Liver (tissue), 9 donors: ENCODE results near the gene RNF152. TPM values are rescaled to one million over a fixed set of nuclear protein-coding genes. Genes with fewer than 3 reads are reported as not detected.

Experiments used
- DNase-seq: peaks from one replicate; pipeline ENCODE4 v3.0.0-alpha.2; 2017; ENCODE audit warnings: low spot score
- H3K27ac ChIP-seq, 2 donors: one replicate each; pipeline ENCODE4 v1.7.0; 2013; ENCODE audit warnings: inconsistent platforms in 2 of 2, low read length in 2 of 2, control low read depth in 1 of 2, low read depth in 1 of 2, mild to moderate bottlenecking in 1 of 2
- H3K27me3 ChIP-seq, 4 donors: one replicate each; pipeline versions ENCODE4 v1.6.1 to v1.7.0; 2013; ENCODE audit warnings: low read length in 3 of 4, inconsistent platforms in 1 of 4, mild to moderate bottlenecking in 1 of 4, moderate library complexity in 1 of 4; ENCODE audit not compliant: control insufficient read depth in 4 of 4, insufficient read depth in 4 of 4
- H3K36me3 ChIP-seq, 4 donors: one replicate each; pipeline versions ENCODE4 v1.6.1 to v1.7.0; 2013; ENCODE audit warnings: low read length in 3 of 4, mild to moderate bottlenecking in 3 of 4, low read depth in 1 of 4, moderate library complexity in 1 of 4; ENCODE audit not compliant: control insufficient read depth in 4 of 4, insufficient read depth in 3 of 4
- H3K4me1 ChIP-seq, 4 donors: one replicate each; pipeline versions ENCODE4 v1.6.1 to v1.7.0; 2013; ENCODE audit warnings: low read length in 3 of 4, mild to moderate bottlenecking in 3 of 4, moderate library complexity in 1 of 4; ENCODE audit not compliant: control insufficient read depth in 4 of 4, insufficient read depth in 4 of 4
- H3K4me3 ChIP-seq, 3 donors: one replicate each; pipeline versions ENCODE4 v1.6.1 to v1.7.0; 2013; ENCODE audit warnings: low read length in 3 of 3, control low read depth in 1 of 3, low read depth in 1 of 3, mild to moderate bottlenecking in 1 of 3
- H3K9ac ChIP-seq, 2 donors: one replicate each; pipeline ENCODE4 v1.7.0; 2013; ENCODE audit warnings: low read length in 2 of 2, mild to moderate bottlenecking in 2 of 2, moderate library complexity in 2 of 2, control low read depth in 1 of 2, low read depth in 1 of 2
- H3K9me3 ChIP-seq, 4 donors: one replicate each; pipeline versions ENCODE4 v1.6.1 to v1.7.0; 2013; ENCODE audit warnings: low read length in 3 of 4; ENCODE audit not compliant: control insufficient read depth in 4 of 4
- ATF3 ChIP-seq: IDR thresholded peaks from 2 replicates; pipeline ENCODE4 v1.6.1; 2016; ENCODE audit warnings: antibody characterized with exemption
- CTCF ChIP-seq: fragments of 150-350 bp; IDR thresholded peaks from 2 replicates; pipeline ENCODE4 v1.5.1; 2017; ENCODE audit warnings: improper control_type of control experiment, low read depth, low read length; ENCODE audit not compliant: missing input control
- EGR1 ChIP-seq, 2 donors: IDR thresholded peaks; 2 replicates each; pipeline ENCODE4 v1.6.1; 2016 to 2018; ENCODE audit warnings: antibody characterized with exemption in 2 of 2, low read depth in 2 of 2
- GABPA ChIP-seq, 2 donors: IDR thresholded peaks in 1 of 2; conservative IDR thresholded peaks in 1 of 2; 2 replicates each; pipeline ENCODE4 v1.6.1; 2016; ENCODE audit warnings: antibody characterized with exemption in 2 of 2, mild to moderate bottlenecking in 1 of 2, moderate library complexity in 1 of 2
- HNF4G ChIP-seq: IDR thresholded peaks from 2 replicates; pipeline ENCODE4 v1.6.1; 2016; ENCODE audit warnings: antibody characterized with exemption
- MAX ChIP-seq: IDR thresholded peaks from 2 replicates; pipeline ENCODE4 v1.6.1; 2016; ENCODE audit warnings: antibody characterized with exemption
- NR2F2 ChIP-seq: IDR thresholded peaks from 2 replicates; pipeline ENCODE4 v1.6.1; 2016; ENCODE audit warnings: antibody characterized with exemption
- RAD21 ChIP-seq, 2 donors: IDR thresholded peaks; 2 replicates each; pipeline ENCODE4 v1.6.1; 2016; ENCODE audit warnings: antibody characterized with exemption in 2 of 2, mild to moderate bottlenecking in 2 of 2
- REST ChIP-seq: IDR thresholded peaks from 2 replicates; pipeline ENCODE4 v1.6.1; 2016; ENCODE audit warnings: antibody characterized with exemption, mild to moderate bottlenecking
- RXRA ChIP-seq, 2 donors: IDR thresholded peaks; 2 replicates each; pipeline ENCODE4 v1.6.1; 2017 to 2018; ENCODE audit warnings: antibody characterized with exemption in 2 of 2, mild to moderate bottlenecking in 1 of 2
- SP1 ChIP-seq: IDR thresholded peaks from 2 replicates; pipeline ENCODE4 v1.6.1; 2018; ENCODE audit warnings: antibody characterized with exemption, mild to moderate bottlenecking
- TAF1 ChIP-seq: conservative IDR thresholded peaks from 2 replicates; pipeline ENCODE4 v1.6.1; 2016; ENCODE audit warnings: antibody characterized with exemption, mild to moderate bottlenecking
- YY1 ChIP-seq: IDR thresholded peaks from 2 replicates; pipeline ENCODE4 v1.6.1; 2016; ENCODE audit warnings: antibody characterized with exemption, mild to moderate bottlenecking
- ZBTB33 ChIP-seq: IDR thresholded peaks from 2 replicates; pipeline ENCODE4 v1.6.1; 2016; ENCODE audit warnings: antibody characterized with exemption
- WGBS: extraction: QIAGEN DNeasy Blood & Tissue Kit; methylation state at CpG from one replicate; pipeline ENCODE4 v1.1.7; 2013; 5-methylcytosine and 5-hydroxymethylcytosine counted together
- polyA plus RNA-seq, 2 donors: library from polyadenylated mRNA; stranded (reverse) in 1 of 2; unstranded in 1 of 2; fragments of 200-250 nt in 1 of 2; fragments of >200 nt in 1 of 2; fragmentation: Nextera tagmentation in 1 of 2; extraction: Ambion mirVana in 1 of 2; gene quantifications; one replicate each; pipeline versions ENCODE4 v1.2.1 to v1.2.3, GENCODE V29; 2013 to 2015
- total RNA-seq, 2 donors: library from RNA; depleted of rRNA; stranded (reverse); fragments of >200 nt; gene quantifications; one replicate each; pipeline ENCODE4 v1.2.3, GENCODE V29; 2014
- donor health status: healthy.
- donor health status: healthy.
- donor health status: healthy.
- donor health status: healthy.
- donor health status: healthy.

The RNF152 gene
- total and polyA plus RNA-seq, 4 donors, result 6.8 to 115 (median 10.6) TPM

GRCh38 chr18:61855449-61856378, 37.1 kb downstream of the RNF152 start:
- WGBS, result 95% methylated on average over 19 of the region's 19 CpGs
- H3K27ac ChIP-seq, result no peak overlapping the region
- no peak overlapping the region for H3K9ac ChIP-seq
- no peaks in the 10 kb centered on the region for H3K9me3 ChIP-seq
- DNase-seq, result no peak
- H3K36me3 ChIP-seq, result peaks cover 0 to 8% (median 3%) of the 10 kb centered on the region in 4 donors
- peaks cover 0 to 8% (median 0%) of the 10 kb centered on the region in 4 donors for H3K4me1 ChIP-seq
- no peaks in the 10 kb centered on the region for H3K27me3 ChIP-seq
- no peak overlapping the region for H3K4me3 ChIP-seq
- TF ChIP-seq TAF1, result no peak
- TF ChIP-seq EGR1 (IDR thresholded peaks at IDR 0.05; ENCODE audit: low read depth in 2 of 2), result no peak
- TF ChIP-seq REST, result no peak
- TF ChIP-seq ZBTB33, result no peak
- TF ChIP-seq RAD21 (IDR thresholded peaks at IDR 0.05), result no peak

GRCh38 chr18:61854578-61855448, 38.0 kb downstream of the RNF152 start:
- Histone ChIP-seq H3K9me3 (no peaks in the 10 kb centered on the region), H3K4me1 (peaks cover 0 to 8% (median 0%) of the 10 kb centered on the region in 4 donors), H3K27me3 (no peaks in the 10 kb centered on the region), H3K36me3 (peaks cover 0 to 8% (median 4%) of the 10 kb centered on the region in 4 donors), H3K4me3 (no peak overlapping the region), H3K27ac (no peak overlapping the region), H3K9ac (no peak overlapping the region)
- DNase-seq, result no peak
- 74% methylated on average over 9 of the region's 9 CpGs for WGBS
- TF ChIP-seq MAX, result no peak
- TF ChIP-seq REST, result no peak
- no peak for TF ChIP-seq RAD21 (IDR thresholded peaks at IDR 0.05)
- no peak for TF ChIP-seq CTCF
- TF ChIP-seq HNF4G, result no peak
- no peak for TF ChIP-seq SP1
- TF ChIP-seq GABPA (IDR thresholded peaks at IDR 0.05 in 1 of 2, conservative IDR thresholded peaks at IDR 0.05 in 1 of 2), result no peak
- no peak for TF ChIP-seq NR2F2
- no peak for TF ChIP-seq RXRA (IDR thresholded peaks at IDR 0.05)
- no peak for TF ChIP-seq TAF1
- TF ChIP-seq ATF3, result no peak
- no peak for TF ChIP-seq EGR1 (IDR thresholded peaks at IDR 0.05; ENCODE audit: low read depth in 2 of 2)
- TF ChIP-seq YY1, result no peak
